Sigmoid colon (tissue), 7 donors: ENCODE results near the gene LMAN2L. TPM values are rescaled to one million over a fixed set of nuclear protein-coding genes. Genes with fewer than 3 reads are reported as not detected.

Experiments
- DNase-seq: peaks from one replicate; pipeline ENCODE4 v3.0.0-alpha.2; 2019
- H3K27ac ChIP-seq, 4 donors: fragments of 200-600 bp; sonication (generic); one replicate each; pipeline ENCODE4 v1.5.1; 2016 to 2019; ENCODE audit warnings: mild to moderate bottlenecking in 1 of 4
- H3K27me3 ChIP-seq, 3 donors: fragments of 200-600 bp; sonication (generic); one replicate each; pipeline ENCODE4 v1.5.1; 2019; ENCODE audit warnings: mild to moderate bottlenecking in 1 of 3
- H3K36me3 ChIP-seq, 4 donors: fragments of 200-600 bp; sonication (generic); one replicate each; pipeline ENCODE4 v1.5.1; 2016 to 2019
- H3K4me1 ChIP-seq, 4 donors: fragments of 200-600 bp; sonication (generic); one replicate each; pipeline ENCODE4 v1.5.1; 2017 to 2019
- H3K4me3 ChIP-seq, 4 donors: fragments of 200-600 bp; sonication (generic); one replicate each; pipeline ENCODE4 v1.5.1; 2017 to 2019; ENCODE audit warnings: mild to moderate bottlenecking in 2 of 4, moderate library complexity in 1 of 4
- H3K9me3 ChIP-seq, 4 donors: fragments of 200-600 bp in 3 of 4; sonication (generic) in 3 of 4; one replicate each; pipeline versions ENCODE4 v1.5.1 to v1.6.1; 2013 to 2019
- EP300 ChIP-seq, 4 donors: sonication (generic); formaldehyde crosslinking; IDR thresholded peaks; one replicate each; pipeline ENCODE4 v1.6.1; 2017; ENCODE audit warnings: antibody characterized with exemption in 4 of 4
- POLR2A ChIP-seq, 2 donors: fragments of 450-650 bp; IDR thresholded peaks; one replicate each; pipeline ENCODE4 v1.6.1; 2016; ENCODE audit warnings: antibody characterized with exemption in 2 of 2, mild to moderate bottlenecking in 2 of 2, moderate library complexity in 2 of 2
- POLR2AphosphoS5 ChIP-seq, 4 donors: sonication (generic); formaldehyde crosslinking; IDR thresholded peaks; one replicate each; pipeline ENCODE4 v1.6.1; 2017; ENCODE audit warnings: antibody characterized with exemption in 4 of 4
- WGBS, 2 donors: extraction: QIAGEN DNeasy Blood & Tissue Kit; methylation state at CpG; one replicate each; pipeline ENCODE4 v1.1.7; 2013; 5-methylcytosine and 5-hydroxymethylcytosine counted together
- intact Hi-C: fragments of 100-400 bp; cut with DNase I; formaldehyde crosslinking; loops from one replicate; pipeline ENCODE4 v1.15.1; 2023
- polyA plus RNA-seq, 3 donors: library from polyadenylated mRNA; stranded (reverse); fragments of 200-250 nt; gene quantifications; one replicate each; pipeline ENCODE4 v1.2.3, GENCODE V29; 2013
- total RNA-seq, 4 donors: library from RNA; depleted of rRNA; stranded (reverse); fragments of >200 nt; gene quantifications; one replicate each; pipeline ENCODE4 v1.1.0, GENCODE V29; 2016
- TF ChIP-seq, protein P1 (sequence below), 4 experiments: fragments of 450-650 bp in 3 of 4; fragments of 200-600 bp in 1 of 4; IDR thresholded peaks; one replicate each; pipeline ENCODE4 v1.5.1; 2016 to 2019; ENCODE audit warnings: antibody characterized with exemption in 4 of 4, mild to moderate bottlenecking in 3 of 4, moderate library complexity in 2 of 4
- donor health status: healthy with polysubstance abuse.
- donor health status: Bipolar disorder and iron deficiency.
- donor health status: healthy.

Gene LMAN2L
- total and polyA plus RNA-seq, 7 donors, result 3.6 to 23.2 (median 14.0) TPM

DNA sequence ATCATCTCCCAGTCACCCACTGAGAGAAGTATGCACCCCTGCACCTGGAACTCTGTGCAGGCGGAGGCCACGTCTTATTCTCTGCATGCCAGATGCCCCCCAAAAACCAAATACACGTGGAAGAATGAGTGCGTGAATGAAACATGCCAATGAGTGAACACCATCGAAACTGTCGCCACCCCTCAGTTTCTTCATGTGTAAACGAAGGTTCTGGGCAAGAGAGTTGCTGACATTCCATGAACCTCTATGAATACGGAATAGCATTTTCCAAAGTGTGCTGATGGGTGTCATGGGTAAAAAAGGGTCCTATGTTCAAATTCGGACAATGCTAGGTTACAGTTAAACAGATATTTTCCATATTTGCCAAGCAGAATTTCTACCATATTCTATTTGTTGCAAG, 77.5 kb downstream of the LMAN2L start:
- no peak overlapping the region for H3K4me3 ChIP-seq
- TF ChIP-seq, protein P1, sequence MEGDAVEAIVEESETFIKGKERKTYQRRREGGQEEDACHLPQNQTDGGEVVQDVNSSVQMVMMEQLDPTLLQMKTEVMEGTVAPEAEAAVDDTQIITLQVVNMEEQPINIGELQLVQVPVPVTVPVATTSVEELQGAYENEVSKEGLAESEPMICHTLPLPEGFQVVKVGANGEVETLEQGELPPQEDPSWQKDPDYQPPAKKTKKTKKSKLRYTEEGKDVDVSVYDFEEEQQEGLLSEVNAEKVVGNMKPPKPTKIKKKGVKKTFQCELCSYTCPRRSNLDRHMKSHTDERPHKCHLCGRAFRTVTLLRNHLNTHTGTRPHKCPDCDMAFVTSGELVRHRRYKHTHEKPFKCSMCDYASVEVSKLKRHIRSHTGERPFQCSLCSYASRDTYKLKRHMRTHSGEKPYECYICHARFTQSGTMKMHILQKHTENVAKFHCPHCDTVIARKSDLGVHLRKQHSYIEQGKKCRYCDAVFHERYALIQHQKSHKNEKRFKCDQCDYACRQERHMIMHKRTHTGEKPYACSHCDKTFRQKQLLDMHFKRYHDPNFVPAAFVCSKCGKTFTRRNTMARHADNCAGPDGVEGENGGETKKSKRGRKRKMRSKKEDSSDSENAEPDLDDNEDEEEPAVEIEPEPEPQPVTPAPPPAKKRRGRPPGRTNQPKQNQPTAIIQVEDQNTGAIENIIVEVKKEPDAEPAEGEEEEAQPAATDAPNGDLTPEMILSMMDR (IDR thresholded peaks at IDR 0.05), result no peak
- no peak for TF ChIP-seq POLR2A (IDR thresholded peaks at IDR 0.05)
- no peak for TF ChIP-seq EP300 (IDR thresholded peaks at IDR 0.05)
- TF ChIP-seq POLR2AphosphoS5 (IDR thresholded peaks at IDR 0.05), result no peak
- no peak overlapping the region for H3K27ac ChIP-seq
- WGBS, 2 donors, result 92 to 94% methylated on average over 9 of the region's 9 CpGs
- H3K27me3 ChIP-seq, result no peaks in the 10 kb centered on the region
- DNase-seq, result no peak
- intact Hi-C loops, result no loop called here
- H3K4me1 ChIP-seq, result peaks cover 0 to 12% (median 5%) of the 10 kb centered on the region in 4 donors
- no peaks in the 10 kb centered on the region for H3K36me3 ChIP-seq
- peaks cover 0 to 4% (median 0%) of the 10 kb centered on the region in 4 donors for H3K9me3 ChIP-seq

DNA sequence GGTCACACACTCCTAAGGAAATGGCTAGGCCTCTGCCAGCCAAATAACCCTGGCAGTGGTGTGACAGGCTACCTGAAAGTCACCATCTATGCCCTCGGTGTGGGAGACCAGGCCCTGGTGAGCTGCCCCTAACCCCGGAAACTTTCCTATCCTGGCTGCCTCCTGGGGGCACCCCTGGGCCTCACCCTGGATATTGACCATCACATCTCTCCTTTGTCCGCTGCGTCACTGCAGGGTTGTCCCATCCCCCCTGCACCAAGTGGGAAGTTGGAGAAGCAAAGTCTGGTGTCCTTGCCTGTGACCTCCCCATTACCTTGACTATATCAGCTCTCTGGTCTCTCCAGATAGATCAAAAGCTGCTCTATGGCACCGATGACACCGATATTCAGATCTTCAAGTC, 78.5 kb downstream of the LMAN2L start:
- H3K27ac ChIP-seq, result no peak overlapping the region
- no peak overlapping the region for H3K4me3 ChIP-seq
- no peak for DNase-seq
- intact Hi-C loops, result no loop called here
- no peaks in the 10 kb centered on the region for H3K36me3 ChIP-seq
- no peaks in the 10 kb centered on the region for H3K27me3 ChIP-seq
- TF ChIP-seq EP300 (IDR thresholded peaks at IDR 0.05) (no peak), POLR2A (IDR thresholded peaks at IDR 0.05) (no peak), POLR2AphosphoS5 (IDR thresholded peaks at IDR 0.05) (no peak)
- TF ChIP-seq, protein P1 (IDR thresholded peaks at IDR 0.05), result no peak
- peaks cover 0 to 4% (median 0%) of the 10 kb centered on the region in 4 donors for H3K9me3 ChIP-seq
- WGBS, 2 donors, result 94 to 97% methylated on average over 6 of the region's 6 CpGs
- H3K4me1 ChIP-seq, result peaks cover 0 to 12% (median 5%) of the 10 kb centered on the region in 4 donors

DNA sequence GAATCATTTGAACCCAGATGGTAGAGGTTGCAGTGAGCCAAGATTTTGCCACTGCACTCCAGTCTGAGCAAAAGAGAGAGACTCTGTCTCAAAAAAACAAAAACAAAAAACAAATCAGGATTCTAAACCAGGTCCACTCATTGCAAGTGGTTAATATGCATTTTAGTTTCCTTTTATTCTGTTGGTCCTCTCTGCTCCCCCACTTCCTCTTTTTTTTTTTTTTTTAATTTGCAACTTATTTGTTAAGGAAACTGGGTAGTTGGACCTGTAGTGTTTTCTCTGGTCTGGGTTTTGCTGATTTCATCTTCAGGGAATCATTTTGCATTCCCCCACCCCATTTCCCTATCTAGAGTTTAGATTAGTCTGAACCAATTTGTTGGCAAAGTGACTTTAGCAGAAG, 83.3 kb downstream of the LMAN2L start:
- TF ChIP-seq POLR2A (IDR thresholded peaks at IDR 0.05), result no peak
- no peak for TF ChIP-seq EP300 (IDR thresholded peaks at IDR 0.05)
- Histone ChIP-seq H3K27me3 (no peaks in the 10 kb centered on the region), H3K36me3 (no peaks in the 10 kb centered on the region), H3K27ac (no peak overlapping the region), H3K4me1 (no peaks in the 10 kb centered on the region), H3K9me3 (no peaks in the 10 kb centered on the region), H3K4me3 (no peak overlapping the region)
- intact Hi-C loops, result no loop called here
- DNase-seq, result no peak

Other genes starting within 250 kb of the LMAN2L start
- gene NEURL3, start 234.7 kb downstream of the LMAN2L start, total RNA-seq, result under 1 TPM in 1 of 4 donors, not detected in 3; 0.36 TPM
- 1 to 10 TPM; 3.5 to 6.4 (median 3.6) TPM for gene NEURL3, start 234.7 kb downstream of the LMAN2L start, polyA plus RNA-seq
- 100 to 1,000 TPM in 1 of 4 donors, 10 to 100 TPM in 3; 14.3 to 179 (median 30.4) TPM for gene ARID5A, start 203.3 kb downstream of the LMAN2L start, total RNA-seq
- 10 to 100 TPM in 1 of 3 donors, 1 to 10 TPM in 2; 7.8 to 29.0 (median 9.5) TPM for gene ARID5A, start 203.3 kb downstream of the LMAN2L start, polyA plus RNA-seq
- 10 to 100 TPM; 35.4 to 55.0 (median 47.7) TPM for gene KANSL3, start 101.8 kb downstream of the LMAN2L start, total RNA-seq
- gene KANSL3, start 101.8 kb downstream of the LMAN2L start, polyA plus RNA-seq, result 10 to 100 TPM; 12.0 to 24.2 (median 14.3) TPM
- gene FER1L5, start 97.3 kb downstream of the LMAN2L start, total RNA-seq, result under 1 TPM in 1 of 4 donors, not detected in 3; under 0.01 TPM
- gene FER1L5, start 97.3 kb downstream of the LMAN2L start, polyA plus RNA-seq, result under 1 TPM in 1 of 3 donors, not detected in 2; 0.01 TPM
- gene CNNM4, start 20.8 kb upstream of the LMAN2L start, total RNA-seq, result 1 to 10 TPM; 2.3 to 6.6 (median 3.4) TPM
- 10 to 100 TPM in 1 of 3 donors, 1 to 10 TPM in 2; 9.0 to 36.7 (median 9.2) TPM for gene CNNM4, start 20.8 kb upstream of the LMAN2L start, polyA plus RNA-seq
- 10 to 100 TPM in 3 of 4 donors, 1 to 10 TPM in 1; 8.9 to 16.6 (median 11.8) TPM for gene CNNM3, start 76.2 kb upstream of the LMAN2L start, total RNA-seq
- 10 to 100 TPM in 1 of 3 donors, 1 to 10 TPM in 2; 1.2 to 11.9 (median 1.2) TPM for gene CNNM3, start 76.2 kb upstream of the LMAN2L start, polyA plus RNA-seq
- gene ANKRD23, start 104.0 kb upstream of the LMAN2L start, total RNA-seq, result 1 to 10 TPM; 1.8 to 5.5 (median 4.2) TPM
- gene ANKRD23, start 104.0 kb upstream of the LMAN2L start, polyA plus RNA-seq, result 1 to 10 TPM in 1 of 3 donors, under 1 TPM in 1, not detected in 1; 0.69 to 4.2 TPM
- gene ANKRD39, start 118.0 kb upstream of the LMAN2L start, total RNA-seq, result 10 to 100 TPM; 11.4 to 34.1 (median 26.1) TPM
- 10 to 100 TPM; 12.5 to 14.8 (median 12.6) TPM for gene ANKRD39, start 118.0 kb upstream of the LMAN2L start, polyA plus RNA-seq
- gene SEMA4C, start 130.0 kb upstream of the LMAN2L start, total RNA-seq, result 10 to 100 TPM; 57.1 to 90.1 (median 68.9) TPM
- 10 to 100 TPM in 1 of 3 donors, 1 to 10 TPM in 2; 3.6 to 21.3 (median 7.9) TPM for gene SEMA4C, start 130.0 kb upstream of the LMAN2L start, polyA plus RNA-seq
- gene FAM178B, start 246.5 kb upstream of the LMAN2L start, total RNA-seq, result 1 to 10 TPM in 3 of 4 donors, under 1 TPM in 1; 0.36 to 2.5 (median 1.9) TPM
- gene FAM178B, start 246.5 kb upstream of the LMAN2L start, polyA plus RNA-seq, result 1 to 10 TPM in 1 of 3 donors, under 1 TPM in 1, not detected in 1; 0.51 to 1.2 TPM